GM18498 (cell line): ENCODE data around the gene FADS6.
A peak's percentile ranks its signal among the peaks of the same experiment; 100 is the strongest.
"Not testable (repeated sequence)": the region's sequence is repeated elsewhere in the genome, so short reads cannot be mapped to it uniquely, and the experiment has no call there.

Experiments
- ATAC-seq: cut with Tn5 transposase; IDR thresholded peaks from one replicate; pipeline ENCODE4 v1.9.1; 2021; ENCODE audit warnings: mild to moderate bottlenecking, moderate library complexity; ENCODE audit not compliant: unreplicated experiment

The FADS6 gene

GRCh38 chr17:74870028-74870427 lies 23.4 kb downstream of the FADS6 start:
- not testable (repeated sequence) for ATAC-seq

GRCh38 chr17:74868908-74869255 lies 24.6 kb downstream of the FADS6 start:
- no peak for ATAC-seq

- ATAC-seq, result no peak
Measured at GRCh38 chr17:74868251-74868907, 25.1 kb downstream of the FADS6 start.

- ATAC-seq, result no peak
Measured at GRCh38 chr17:74866198-74866835, 27.1 kb downstream of the FADS6 start.

GRCh38 chr17:74865504-74866197 lies 27.8 kb downstream of the FADS6 start:
- no peak for ATAC-seq

GRCh38 chr17:74864866-74865395 lies 28.5 kb downstream of the FADS6 start:
- peak; percentile 42 for ATAC-seq

- no peak for ATAC-seq
Measured at GRCh38 chr17:74864297-74864865, 29.1 kb downstream of the FADS6 start.

- no peak for ATAC-seq
Measured at GRCh38 chr17:74863420-74864296, 29.8 kb downstream of the FADS6 start.

- ATAC-seq, result no peak
Measured at GRCh38 chr17:74862919-74863318, 30.5 kb downstream of the FADS6 start.

- no peak for ATAC-seq
Measured at GRCh38 chr17:74862108-74862901, 31.1 kb downstream of the FADS6 start.

GRCh38 chr17:74861662-74862107 lies 31.7 kb downstream of the FADS6 start:
- no peak for ATAC-seq

GRCh38 chr17:74860872-74861661 lies 32.4 kb downstream of the FADS6 start:
- no peak for ATAC-seq

GRCh38 chr17:74860229-74860871 lies 33.1 kb downstream of the FADS6 start:
- no peak for ATAC-seq

- no peak for ATAC-seq
Measured at GRCh38 chr17:74859459-74860228, 33.8 kb downstream of the FADS6 start, which contains the start of gene GRIN2C. Gene GRIN2C (minus strand): TSS chr17:74859885. CDS start chr17:74855092, 4,793 bp downstream.

- no peak for ATAC-seq
Measured at GRCh38 chr17:74858672-74859458, 34.6 kb downstream of the FADS6 start.

- ATAC-seq, result no peak
Measured at GRCh38 chr17:74857191-74857590, 36.2 kb downstream of the FADS6 start.

GRCh38 chr17:74856112-74856511 lies 37.3 kb downstream of the FADS6 start:
- no peak for ATAC-seq
